HG02798 (cell line): ENCODE measurements around the gene RFX7.
"Not testable (repeated sequence)": the region's sequence is repeated elsewhere in the genome, so short reads cannot be mapped to it uniquely, and the experiment has no call there.

Experiments
- ATAC-seq: cut with Tn5 transposase; IDR thresholded peaks from one replicate; pipeline ENCODE4 v1.9.1; 2021; ENCODE audit warnings: mild to moderate bottlenecking; ENCODE audit not compliant: unreplicated experiment, poor library complexity

RFX7 gene

DNA sequence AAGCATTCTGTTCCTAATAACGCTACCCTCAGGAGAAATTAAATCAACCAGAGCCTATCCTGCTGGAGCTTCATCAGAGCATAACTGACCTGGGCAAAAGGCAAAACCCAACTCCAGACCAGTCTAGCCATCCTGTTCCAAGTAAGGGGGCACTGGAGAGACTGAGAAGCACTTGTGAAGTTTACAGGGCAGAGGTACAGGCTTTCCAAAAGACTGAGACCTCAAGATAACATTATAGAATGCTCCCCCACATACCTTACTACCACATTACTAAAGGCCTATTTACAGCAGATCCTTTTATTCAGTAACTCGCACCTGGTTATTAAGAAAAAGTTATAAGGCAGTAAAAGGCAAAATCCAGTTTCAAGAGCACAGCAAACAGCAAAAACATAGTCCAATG, 35.5 kb downstream of the RFX7 start:
- no peak for ATAC-seq

DNA sequence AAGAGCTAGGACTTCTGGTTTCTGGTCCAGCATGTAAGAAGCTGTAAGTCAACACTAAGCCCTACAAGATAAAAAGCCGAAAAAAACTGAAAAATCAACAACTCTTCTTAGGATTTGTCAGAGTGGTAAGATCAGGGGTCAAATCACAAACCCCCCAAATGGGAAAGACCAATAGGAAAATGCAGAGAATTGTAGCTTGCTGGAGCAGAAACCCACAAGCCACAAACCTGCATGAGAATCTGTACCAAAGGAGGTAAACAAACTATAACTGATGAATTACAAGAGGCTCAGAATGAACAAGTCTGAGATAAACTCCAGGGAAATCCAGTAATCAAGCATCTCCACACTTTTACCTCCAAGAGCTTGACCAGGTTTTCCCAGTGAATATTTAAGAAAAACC, 36.0 kb downstream of the RFX7 start:
- no peak for ATAC-seq

DNA sequence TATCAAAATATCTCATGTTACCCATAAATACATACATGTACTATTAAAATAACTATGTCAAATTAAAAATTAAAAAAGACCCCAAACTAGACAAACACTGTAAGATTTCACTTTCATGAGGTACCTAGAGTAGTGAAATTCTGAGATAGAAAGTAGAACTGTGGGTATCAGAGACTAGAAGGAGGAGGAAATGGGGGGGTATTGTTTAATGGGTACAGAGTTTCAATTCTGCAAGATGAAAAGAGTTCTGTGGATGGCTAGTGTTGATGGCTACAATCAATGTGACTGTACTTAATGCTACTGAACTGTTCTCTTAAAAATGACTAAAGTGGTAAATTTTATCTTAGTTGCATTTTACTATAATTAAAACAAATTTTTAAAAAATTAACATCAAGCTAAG, 36.6 kb downstream of the RFX7 start:
- ATAC-seq, result peak; percentile 80

DNA sequence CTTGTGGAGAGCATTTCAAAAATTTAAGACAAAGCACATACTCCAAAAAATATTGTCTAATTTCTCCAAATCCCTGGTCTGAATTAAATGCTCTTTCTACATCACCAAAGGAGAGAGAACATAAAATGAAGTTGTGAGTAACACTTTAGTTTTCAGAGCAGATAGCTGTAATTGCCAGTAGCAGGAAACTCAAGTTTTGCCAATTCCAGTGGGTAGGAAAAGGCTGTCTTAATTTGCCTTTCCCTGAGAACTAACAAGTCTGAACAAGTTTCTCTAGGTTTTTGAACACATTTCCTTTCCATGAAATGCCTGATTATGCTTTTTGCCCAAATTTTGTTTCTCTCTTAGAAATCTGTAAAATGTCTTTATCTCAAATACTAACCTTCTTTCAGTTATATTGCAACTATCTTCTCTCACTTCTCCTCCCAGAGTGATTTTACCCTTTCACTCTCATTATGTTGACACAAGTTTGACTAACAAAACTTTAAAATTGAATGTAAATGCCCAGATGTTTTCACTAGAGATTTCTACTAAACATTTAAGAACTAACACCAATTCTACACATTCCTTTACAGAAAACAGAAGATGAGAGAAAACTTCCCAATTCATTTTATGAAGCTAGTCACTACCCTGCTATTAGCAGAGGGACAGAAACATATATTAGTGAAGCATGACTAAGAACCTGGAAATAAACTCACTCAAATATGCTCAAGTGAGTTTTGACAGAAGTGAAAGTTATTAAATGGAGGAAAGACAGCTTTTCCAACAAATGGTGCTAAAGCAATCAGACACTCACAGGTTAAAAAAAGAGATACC, 38.4 kb downstream of the RFX7 start:
- no peak for ATAC-seq

DNA sequence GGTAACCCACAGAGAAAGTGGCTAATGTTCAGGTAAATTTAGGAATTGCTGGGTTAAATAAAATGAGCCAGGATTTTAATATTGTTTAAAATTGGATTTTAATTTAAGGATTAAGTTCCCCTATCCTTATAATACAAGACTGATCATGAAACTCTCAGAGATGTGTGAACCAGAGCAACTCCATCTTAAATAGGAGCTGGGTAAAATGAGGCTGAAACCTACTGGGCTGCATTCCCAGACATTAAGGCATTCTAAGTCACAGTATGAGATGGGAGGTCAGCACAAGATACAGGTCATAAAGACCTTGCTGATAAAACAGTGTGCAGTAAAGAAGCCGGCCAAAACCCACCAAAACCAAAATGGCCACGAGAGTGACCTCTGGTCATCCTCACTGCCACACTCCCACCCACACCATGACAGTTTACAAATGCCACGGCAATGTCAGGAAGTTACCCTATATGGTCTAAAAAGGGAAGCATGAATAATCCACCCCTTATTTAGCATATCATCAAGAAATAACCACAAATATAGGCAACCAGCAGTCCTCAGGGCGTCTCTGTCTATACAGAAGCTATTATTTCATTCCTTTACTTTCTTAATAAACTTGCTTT, 40.3 kb downstream of the RFX7 start:
- not testable (repeated sequence) for ATAC-seq

DNA sequence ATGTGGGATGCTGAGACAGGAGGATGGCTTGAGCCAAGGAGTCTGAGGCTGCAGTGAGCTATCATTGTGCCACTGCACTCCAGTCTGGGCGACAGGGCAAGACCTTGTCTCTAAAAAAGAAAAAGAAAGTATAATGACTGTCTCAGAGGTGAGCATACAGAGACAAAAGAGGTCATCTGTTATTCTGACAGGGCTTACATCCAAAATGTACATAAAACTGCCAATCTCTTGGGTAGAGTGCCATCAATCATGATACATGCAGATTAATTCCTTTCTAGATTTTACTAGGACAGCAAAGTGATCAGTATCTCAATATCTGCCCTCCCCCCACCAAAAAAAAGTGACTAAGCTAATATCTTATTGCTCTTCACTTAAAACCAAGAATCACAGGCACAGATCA, 41.0 kb downstream of the RFX7 start:
- ATAC-seq, result no peak

DNA sequence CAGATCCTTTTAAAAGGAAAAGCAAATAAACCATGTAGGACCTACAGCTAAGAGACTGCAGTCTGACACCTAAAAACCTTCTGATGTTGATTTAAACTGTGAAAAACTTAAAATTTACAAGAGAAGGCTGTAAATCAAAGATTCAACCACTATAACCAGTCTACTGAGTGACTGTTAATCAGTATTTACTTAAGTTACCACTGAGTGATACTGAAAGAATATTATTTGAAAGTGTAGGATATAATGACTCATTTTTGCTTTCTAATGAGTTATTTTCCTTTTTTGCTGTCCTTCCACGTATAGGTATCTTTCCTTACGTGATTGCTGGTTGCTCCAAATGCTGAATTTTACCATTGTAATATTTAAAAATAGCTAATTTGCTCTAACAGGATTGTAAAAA, 44.6 kb downstream of the RFX7 start:
- ATAC-seq, result peak; percentile 57

DNA sequence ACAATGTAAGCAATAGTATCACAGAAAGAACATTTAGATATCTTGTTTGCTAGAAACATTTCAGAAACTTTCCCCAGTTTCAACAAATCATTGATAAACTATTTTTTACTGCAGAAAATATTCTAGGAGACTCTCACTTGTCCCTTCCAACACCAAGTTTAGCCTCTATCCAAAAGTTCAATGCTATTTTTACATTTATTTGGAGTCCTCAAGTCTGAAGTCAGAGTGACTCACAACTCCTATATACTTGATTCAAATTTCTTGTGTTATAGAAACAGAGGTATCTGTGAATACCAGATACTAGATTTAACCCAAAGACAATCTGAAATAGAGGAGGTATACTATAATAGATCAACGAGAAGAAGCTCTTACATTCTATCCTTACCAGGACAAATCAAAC, 49.6 kb downstream of the RFX7 start:
- ATAC-seq, result no peak

DNA sequence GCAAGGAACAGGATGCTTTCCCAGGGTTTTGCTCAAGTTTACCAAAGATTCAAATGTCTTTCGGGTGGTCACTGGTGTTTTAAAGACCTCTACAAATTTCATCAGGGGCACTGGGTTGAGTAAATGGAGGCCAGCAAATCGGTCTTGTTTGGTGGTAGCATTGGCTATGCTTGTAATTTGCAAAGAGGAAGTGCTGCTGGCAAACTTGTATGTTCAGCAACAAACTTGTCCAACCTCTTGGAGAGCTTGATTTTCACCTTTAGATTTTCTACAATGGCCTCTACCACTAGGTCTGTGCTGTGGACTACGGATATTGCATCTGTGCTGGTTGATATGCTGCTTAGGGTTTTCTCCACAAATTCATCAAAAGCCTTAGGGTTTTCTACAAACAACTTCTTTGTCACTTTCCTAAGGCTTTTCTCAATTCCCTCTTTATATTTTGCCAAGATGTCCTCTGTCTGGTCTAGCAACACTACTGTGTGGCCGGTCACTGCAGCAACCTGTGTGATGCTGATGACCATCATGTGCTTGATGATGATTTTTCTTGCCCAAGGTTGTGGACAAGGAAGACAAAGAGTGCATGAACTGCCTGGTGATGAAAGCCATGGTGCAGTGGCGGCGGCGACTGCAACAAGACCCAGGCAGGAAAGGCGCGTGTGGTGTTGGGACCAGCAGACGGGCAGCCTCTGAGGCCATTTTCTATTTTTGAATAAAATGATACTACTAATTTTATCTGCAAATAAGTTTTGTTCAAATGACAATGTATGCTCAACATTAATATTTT, 50.8 kb downstream of the RFX7 start:
- no peak for ATAC-seq

DNA sequence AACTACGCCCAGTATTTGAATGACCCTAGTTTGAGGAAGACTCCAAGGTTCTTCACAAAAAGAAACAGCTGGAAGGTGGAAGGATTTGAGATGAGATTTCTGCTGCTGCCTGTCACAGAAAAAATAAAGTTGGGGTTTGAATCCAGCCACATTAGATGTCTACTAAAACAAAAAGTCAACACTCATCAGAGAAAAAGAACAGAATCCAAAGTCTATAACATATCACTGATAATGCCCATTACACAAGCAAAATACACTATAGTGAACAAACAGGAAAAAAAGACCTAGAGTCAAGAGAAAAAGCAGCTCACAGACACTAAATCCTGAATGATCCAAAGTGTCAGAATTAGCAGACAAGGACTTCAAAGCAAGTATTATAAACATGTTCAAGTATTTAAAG, 56.0 kb downstream of the RFX7 start:
- ATAC-seq, result no peak

DNA sequence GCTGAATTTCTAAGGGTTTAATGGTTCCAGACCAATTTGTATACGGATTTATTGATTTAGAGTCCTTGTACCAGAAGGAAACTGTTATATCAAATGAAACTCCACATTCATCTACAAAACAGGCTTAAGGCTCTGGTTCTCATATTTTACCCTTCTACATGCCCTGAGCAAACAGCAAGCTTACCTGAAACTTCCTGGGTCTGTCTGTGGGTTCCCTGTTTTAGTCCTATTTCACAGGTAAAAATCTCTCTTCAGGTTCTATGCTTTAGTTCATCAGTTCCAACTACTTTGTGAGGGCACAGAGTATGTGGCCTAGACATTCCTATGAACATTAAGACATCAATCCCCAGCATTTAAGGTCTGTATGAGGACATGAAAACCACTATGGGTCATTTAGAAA, 57.7 kb downstream of the RFX7 start:
- ATAC-seq, result no peak

DNA sequence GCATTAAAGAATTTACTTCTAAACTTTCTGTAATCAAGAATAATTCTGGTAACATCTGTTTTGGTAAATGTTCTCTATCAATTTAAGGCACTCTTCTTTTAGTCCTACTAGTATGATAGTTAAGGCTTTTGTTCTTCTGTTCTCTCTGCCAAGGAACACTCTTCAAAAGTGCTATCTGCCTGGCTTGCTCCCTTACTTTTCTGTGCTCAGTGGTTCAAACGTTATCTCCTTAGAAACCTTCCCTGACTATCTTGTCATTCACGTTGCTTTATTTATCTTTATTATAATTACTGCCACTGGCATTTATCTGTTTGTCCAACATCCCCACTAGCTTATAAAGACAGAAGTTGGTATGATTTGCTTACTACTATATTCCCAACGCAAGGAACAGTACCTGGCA, 59.2 kb downstream of the RFX7 start:
- no peak for ATAC-seq

DNA sequence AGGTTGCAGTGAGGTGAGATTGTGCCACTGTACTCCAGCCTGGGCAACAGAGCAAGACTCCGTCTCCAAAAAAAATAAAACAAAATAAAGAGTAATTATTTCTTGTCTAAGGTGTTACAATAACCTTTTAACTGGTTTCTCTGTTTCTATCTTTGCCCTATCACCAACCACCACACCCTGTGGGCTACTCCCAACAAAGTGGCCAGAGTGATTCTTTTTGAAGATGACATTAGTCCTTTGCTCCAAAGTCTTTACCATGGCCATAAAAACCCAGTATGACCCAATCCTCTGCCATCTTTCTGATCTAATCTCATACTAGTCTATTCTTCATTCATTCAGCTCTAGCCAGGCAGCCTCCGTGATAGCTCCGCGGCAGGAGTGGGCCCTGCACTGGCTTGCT, 62.8 kb downstream of the RFX7 start:
- ATAC-seq, result no peak

DNA sequence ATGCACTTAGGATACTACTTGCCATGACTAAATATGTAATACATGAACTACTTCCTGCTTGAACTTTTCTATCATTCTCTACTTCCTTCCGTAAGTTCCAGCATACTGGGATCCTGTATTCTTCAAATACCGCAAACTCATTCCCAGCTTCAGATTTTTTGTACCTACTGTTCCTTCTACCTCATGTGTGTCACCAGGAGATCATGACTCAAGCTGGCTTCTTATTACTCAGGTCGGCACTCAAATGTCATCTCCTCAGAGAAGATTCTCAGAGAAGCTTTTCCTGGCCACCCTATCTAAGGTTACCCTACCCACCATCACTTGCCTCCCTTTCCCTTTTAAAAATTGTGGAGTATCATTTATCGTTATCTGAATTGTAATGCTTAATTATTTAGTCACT, 66.7 kb downstream of the RFX7 start:
- ATAC-seq, result no peak

DNA sequence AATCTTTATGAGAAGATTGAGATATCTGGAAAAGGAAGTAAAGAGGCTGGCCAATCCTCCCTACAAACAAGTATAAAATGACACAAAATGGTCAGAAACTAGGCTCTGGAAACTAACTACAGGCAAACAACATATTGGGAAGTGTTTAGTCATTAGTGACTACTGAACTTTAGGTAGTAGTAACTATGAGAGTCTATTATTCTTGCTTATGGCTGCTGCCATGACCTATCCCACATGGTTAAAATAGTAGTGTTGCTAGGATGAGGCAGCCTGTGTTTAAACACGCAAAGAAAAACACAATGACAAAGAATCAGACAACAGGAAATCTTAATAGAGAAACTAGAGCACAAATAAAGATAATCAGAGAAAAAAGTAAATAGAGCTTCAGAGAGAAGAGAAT, 67.9 kb downstream of the RFX7 start:
- ATAC-seq, result no peak

DNA sequence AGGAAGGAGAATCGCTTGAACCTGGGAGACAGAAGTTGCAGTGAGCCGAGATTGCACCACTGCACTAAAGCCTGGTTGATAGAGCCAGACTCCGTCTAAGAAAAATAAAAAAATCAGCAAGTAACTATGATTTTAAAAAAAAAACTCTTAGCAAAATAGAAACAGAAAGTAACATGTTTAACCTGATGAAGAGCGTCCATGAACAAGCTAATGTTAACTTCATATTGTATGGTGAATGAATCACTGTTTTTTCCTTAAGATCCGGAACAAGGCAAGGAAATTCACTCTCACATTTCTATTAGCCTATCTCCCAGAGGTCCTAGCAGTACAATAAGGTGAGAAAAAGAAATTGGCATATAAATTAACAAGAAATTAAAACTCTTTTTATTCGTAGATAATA, 69.0 kb downstream of the RFX7 start:
- no peak for ATAC-seq

DNA sequence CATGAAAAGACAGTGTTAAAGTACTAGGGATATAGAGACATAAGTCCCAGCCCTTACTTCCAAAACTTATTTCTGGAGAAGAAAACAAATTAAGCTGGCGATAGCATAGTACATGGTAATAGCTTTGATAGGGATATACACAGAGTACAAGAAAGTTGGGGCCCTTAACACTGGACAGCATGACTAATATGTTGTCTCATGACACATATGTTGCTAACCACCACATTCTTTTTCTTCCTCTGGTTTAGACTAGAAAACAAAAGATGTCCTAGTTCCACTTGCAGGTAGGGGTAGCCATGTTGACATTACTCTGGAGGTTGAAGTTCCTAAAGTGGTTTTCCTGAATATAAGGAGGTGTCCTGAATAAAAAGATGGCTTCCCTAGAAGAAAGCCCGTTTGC, 75.3 kb downstream of the RFX7 start:
- ATAC-seq, result no peak

DNA sequence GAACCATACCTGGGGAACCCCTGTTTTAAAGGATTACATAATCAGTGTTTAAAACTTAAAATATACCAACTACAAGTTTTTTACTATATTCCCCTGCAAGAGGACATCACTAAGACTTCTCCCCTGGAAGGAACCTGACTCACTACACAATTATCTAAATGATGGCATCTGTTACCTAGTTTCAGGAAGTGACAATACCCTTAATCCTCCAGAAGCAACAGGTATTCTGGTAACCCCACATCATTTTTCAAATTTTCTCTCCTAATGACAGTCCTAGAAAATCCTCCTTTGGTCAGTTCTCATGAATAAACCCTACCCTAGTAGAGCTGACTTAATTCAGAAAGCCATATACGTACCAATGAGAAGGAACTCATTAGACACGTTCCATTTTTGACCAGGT, 78.4 kb downstream of the RFX7 start:
- no peak for ATAC-seq

DNA sequence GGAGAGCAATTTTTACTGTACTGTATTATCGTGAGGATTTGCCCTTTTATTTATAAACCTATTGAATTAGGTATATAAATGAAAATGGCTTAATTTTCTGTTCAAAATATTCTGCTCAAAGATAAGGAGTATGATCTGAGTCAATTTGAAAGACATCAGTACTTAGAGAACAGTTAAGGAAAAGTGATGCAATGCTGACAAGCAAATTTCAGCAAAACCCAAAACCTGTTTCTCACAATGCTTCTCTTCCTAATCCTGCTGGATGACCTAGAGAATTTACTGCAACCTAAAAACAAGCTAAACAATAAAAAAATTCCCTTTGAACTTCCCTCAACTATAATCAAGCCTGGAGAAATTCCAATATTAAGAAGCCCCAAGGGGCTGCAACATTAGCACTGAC, 82.7 kb downstream of the RFX7 start:
- ATAC-seq, result no peak

DNA sequence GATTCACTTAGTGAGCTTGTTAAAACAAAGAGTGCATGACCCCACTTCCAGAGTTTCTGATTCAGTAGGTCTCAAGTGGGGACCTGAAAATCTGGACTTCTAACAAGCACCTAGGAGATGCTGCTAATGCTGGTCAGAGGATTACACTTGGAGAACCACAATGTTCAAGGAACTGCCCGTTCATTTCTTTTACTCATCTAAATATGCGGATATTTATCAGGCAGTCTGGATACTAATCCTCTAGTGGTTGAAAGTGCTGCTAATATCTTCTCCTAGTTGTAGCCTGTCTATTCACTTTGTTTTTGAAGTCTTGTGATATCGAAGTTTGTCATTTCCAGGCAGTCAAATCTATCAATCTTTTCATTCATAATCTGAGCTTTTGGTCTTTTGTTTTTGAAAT, 86.8 kb downstream of the RFX7 start:
- no peak for ATAC-seq

DNA sequence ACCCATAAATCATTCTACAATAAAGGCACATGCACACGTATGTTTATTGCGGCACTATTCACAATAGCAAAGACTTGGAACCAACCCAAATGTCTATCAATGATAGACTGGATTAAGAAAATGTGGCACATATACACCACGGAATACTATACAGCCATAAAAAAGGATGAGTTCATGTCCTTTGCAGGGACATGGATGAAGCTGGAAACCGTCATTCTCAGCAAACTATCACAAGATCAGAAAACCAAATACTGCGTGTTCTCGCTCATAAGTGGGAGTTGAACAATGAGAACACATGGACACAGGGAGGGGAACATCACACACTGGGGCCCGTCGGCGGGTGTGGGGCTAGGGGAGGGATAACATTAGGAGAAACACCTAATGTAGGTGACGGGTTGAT, 88.4 kb downstream of the RFX7 start:
- not testable (repeated sequence) for ATAC-seq
